Head of caudate nucleus (tissue), 42 donors: ENCODE data around the gene CHST1.

Source experiments
- DNase-seq, 42 donors: peaks; one replicate each; pipeline versions ENCODE4 v3.0.0 to v3.0.0-alpha.2; 2020 to 2021; ENCODE audit warnings: mixed read lengths in 7 of 42
- intact Hi-C: fragments of 100-400 bp; cut with DNase I; formaldehyde crosslinking; loops from one replicate; pipeline ENCODE4 v1.15.0; 2022

CHST1 gene

GRCh38 chr11:45662665-45663485 lies 2.5 kb downstream of the CHST1 start:
- intact Hi-C loops = loop anchor here (10.0 kb wide), 1 partner anchor 288 kb away; no protein-coding TSS in a partner anchor
- peak in 30 of 42 donors; percentile 27 to 90 (median 66) for DNase-seq

- peak in 1 of 42 donors; percentile 25 for DNase-seq
- intact Hi-C loops = loop anchor here (10.0 kb wide), 1 partner anchor 287 kb away; no protein-coding TSS in a partner anchor
These were observed 3.2 kb downstream of the CHST1 start for GRCh38 chr11:45662096-45662664.

- peak in 1 of 42 donors; percentile 14 for DNase-seq
- intact Hi-C loops = loop anchor here (10.0 kb wide), 1 partner anchor 287 kb away; no protein-coding TSS in a partner anchor
These were observed 3.9 kb downstream of the CHST1 start for GRCh38 chr11:45661439-45662055.

GRCh38 chr11:45660729-45661438 lies 4.5 kb downstream of the CHST1 start:
- intact Hi-C loops = loop anchor here (10.0 kb wide), 1 partner anchor 286 kb away; no protein-coding TSS in a partner anchor
- DNase-seq = peak in 1 of 42 donors; percentile 41

GRCh38 chr11:45659818-45660160 lies 5.6 kb downstream of the CHST1 start:
- intact Hi-C loops = loop anchor here (10.0 kb wide), 1 partner anchor 285 kb away; no protein-coding TSS in a partner anchor
- DNase-seq = peak in 7 of 42 donors; percentile 32 to 71 (median 46)

- intact Hi-C loops = no loop called here
- DNase-seq = peak in 1 of 42 donors; percentile 47
These were observed 6.2 kb downstream of the CHST1 start for GRCh38 chr11:45659031-45659817.

GRCh38 chr11:45658292-45658991 lies 7.0 kb downstream of the CHST1 start:
- intact Hi-C loops = no loop called here
- peak in 40 of 42 donors; percentile 25 to 93 (median 70) for DNase-seq

- DNase-seq = peak in 12 of 42 donors; percentile 0 to 38 (median 14)
- intact Hi-C loops = no loop called here
These were observed 7.7 kb downstream of the CHST1 start for GRCh38 chr11:45657496-45658260.

- intact Hi-C loops = no loop called here
These were observed 9.6 kb downstream of the CHST1 start for GRCh38 chr11:45655831-45656230.

GRCh38 chr11:45655347-45655756 lies 10.1 kb downstream of the CHST1 start:
- intact Hi-C loops = no loop called here
- peak; percentile 75 to 93 (median 86) for DNase-seq

More at GRCh38 chr11:45655831-45656230, 9.6 kb downstream of the CHST1 start:
- peak in 11 of 42 donors; percentile 1 to 41 (median 14) for DNase-seq

GRCh38 chr11:45655012-45655283 lies 10.5 kb downstream of the CHST1 start:
- intact Hi-C loops = no loop called here
- no peak for DNase-seq

- intact Hi-C loops = no loop called here
- peak in 29 of 42 donors; percentile 9 to 83 (median 56) for DNase-seq
These were observed 11.0 kb downstream of the CHST1 start for GRCh38 chr11:45654231-45655011.

- DNase-seq = peak in 6 of 42 donors; percentile 0 to 28 (median 6)
- intact Hi-C loops = no loop called here
These were observed 12.1 kb downstream of the CHST1 start for GRCh38 chr11:45653277-45653676.

GRCh38 chr11:45652781-45653180 lies 12.6 kb downstream of the CHST1 start:
- peak in 7 of 42 donors; percentile 1 to 36 (median 14) for DNase-seq
- intact Hi-C loops = no loop called here

GRCh38 chr11:45651841-45652749 lies 13.3 kb downstream of the CHST1 start:
- intact Hi-C loops = no loop called here
- DNase-seq = peak in 8 of 42 donors; percentile 1 to 25 (median 10)
